Measurements from ENCODE around the gene MEF2A. TPM values are rescaled to one million over a fixed set of nuclear protein-coding genes. Genes with fewer than 3 reads are reported as not detected.

The MEF2A gene
- total RNA-seq, 4 donors from 2014 or later, result 55.3 to 155 (median 105) TPM

DNA sequence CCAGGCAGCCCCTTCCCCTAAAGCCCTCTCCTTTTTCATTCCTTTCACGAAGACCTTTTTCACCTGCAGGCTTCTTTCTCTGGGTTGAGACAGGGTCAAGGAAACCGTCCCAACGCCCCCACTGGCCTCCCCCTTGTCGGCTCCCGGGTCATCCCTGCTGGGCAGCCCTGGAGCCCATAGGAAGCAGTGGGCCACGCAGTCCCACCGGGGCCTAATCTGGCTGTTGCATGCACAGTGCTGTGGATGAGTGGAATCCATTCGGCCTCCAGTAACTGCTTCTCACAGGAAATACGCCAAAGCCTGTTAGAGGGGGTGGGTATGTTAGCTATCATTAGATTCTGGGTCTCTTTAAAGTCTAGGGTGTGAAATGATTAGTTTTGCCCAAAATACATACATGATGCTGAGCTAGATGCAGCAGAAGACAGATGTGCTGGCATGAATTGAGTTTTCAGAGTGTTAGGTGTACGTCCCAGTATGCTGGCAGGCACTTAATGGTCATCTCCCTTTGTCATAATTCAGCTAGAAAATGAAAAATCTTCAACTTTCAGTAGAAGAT is 150.8 kb downstream of the MEF2A start:
- Histone ChIP-seq H3K27ac (no peak overlapping the region), H3K36me3 (peaks cover 4 to 18% of the 10 kb centered on the region in 2 donors), H3K4me3 (replicated peaks in 1 of 3) (no peak overlapping the region), H3K27me3 (no peaks in the 10 kb centered on the region), H3K4me1 (peaks cover 0 to 12% of the 10 kb centered on the region in 2 donors), H3K9me3 (no peaks in the 10 kb centered on the region)
- intact Hi-C loops (cut with DNase I), result no loop called here
- no peak for DNase-seq
- 70 to 84% methylated on average over 10 of the region's 10 CpGs for WGBS, 2 donors
- TF ChIP-seq, protein P1, sequence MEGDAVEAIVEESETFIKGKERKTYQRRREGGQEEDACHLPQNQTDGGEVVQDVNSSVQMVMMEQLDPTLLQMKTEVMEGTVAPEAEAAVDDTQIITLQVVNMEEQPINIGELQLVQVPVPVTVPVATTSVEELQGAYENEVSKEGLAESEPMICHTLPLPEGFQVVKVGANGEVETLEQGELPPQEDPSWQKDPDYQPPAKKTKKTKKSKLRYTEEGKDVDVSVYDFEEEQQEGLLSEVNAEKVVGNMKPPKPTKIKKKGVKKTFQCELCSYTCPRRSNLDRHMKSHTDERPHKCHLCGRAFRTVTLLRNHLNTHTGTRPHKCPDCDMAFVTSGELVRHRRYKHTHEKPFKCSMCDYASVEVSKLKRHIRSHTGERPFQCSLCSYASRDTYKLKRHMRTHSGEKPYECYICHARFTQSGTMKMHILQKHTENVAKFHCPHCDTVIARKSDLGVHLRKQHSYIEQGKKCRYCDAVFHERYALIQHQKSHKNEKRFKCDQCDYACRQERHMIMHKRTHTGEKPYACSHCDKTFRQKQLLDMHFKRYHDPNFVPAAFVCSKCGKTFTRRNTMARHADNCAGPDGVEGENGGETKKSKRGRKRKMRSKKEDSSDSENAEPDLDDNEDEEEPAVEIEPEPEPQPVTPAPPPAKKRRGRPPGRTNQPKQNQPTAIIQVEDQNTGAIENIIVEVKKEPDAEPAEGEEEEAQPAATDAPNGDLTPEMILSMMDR (IDR thresholded peaks at IDR 0.05), result no peak

DNA sequence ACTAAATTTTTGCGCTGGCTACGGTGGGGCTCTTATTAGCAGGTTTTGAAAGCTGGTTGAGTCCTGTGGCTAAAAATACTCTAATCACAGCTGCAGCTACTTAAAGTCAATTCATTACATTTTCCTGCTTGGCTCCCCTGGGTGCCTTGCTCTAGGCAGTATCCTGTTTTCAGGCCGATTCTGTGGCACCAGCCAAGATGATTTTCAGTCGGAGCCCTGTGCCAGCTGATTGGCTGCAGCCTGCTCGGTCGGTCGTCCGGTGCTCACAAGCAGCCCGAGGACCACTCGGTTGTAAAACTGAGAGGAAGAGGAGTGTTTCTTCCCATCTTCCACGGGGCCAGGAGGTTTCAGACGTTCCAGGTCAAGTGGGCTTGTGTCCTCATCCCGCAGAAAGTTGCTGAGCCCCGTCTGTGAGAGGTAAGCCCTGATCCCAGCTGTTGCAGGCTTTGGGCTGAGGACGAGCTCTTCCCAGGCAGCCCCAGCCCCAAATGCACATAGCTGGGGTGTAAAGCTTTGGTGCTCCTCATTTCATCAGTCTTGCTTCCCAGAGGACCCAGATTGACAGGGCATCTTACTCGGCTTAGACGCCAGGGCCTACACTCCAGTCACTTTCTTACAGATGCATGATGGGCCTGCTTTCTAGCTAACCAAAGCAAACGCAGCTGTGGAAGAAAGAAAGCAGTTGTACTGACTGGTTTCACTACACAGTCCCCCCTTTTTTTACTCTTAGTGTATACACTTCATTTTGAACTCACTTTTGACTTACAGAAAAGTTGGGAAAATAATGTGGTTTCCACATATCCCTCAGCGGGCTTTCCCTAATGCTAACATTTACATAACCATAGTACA is 151.6 kb downstream of the MEF2A start:
- Histone ChIP-seq H3K9me3 (no peaks in the 10 kb centered on the region), H3K27me3 (no peaks in the 10 kb centered on the region), H3K4me1 (peaks cover 0 to 15% of the 10 kb centered on the region in 2 donors), H3K27ac (no peak overlapping the region), H3K4me3 (replicated peaks in 1 of 3) (no peak overlapping the region), H3K36me3 (peaks cover 4 to 12% of the 10 kb centered on the region in 2 donors)
- 53 to 60% methylated on average over 15 to 18 of the region's 19 CpGs for WGBS, 2 donors
- intact Hi-C loops (cut with DNase I), result no loop called here
- TF ChIP-seq, protein P1 (IDR thresholded peaks at IDR 0.05), result no peak
- TF ChIP-seq POLR2A (IDR thresholded peaks at IDR 0.05), result no peak
- no peak for DNase-seq

DNA sequence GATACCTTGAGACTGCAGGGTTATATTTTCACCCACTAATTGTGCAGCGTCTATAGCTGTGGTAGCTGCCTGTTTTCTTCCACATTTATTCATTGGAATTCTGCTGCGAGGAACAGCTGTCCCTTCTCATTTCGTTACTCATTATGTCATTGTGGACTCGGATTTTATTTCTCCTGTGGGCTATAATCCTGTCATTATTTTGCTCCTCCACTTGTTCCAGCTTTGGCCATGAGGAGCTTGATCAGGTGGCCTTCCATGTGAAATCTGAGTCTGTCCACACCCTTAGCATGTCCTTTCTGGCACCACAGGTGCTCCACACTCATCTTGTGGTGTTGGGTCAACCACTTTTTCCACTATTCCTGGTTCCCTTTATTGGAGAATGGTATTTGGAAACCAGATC is 152.6 kb downstream of the MEF2A start:
- no peak overlapping the region for H3K27ac ChIP-seq
- intact Hi-C loops (cut with DNase I), result no loop called here

DNA sequence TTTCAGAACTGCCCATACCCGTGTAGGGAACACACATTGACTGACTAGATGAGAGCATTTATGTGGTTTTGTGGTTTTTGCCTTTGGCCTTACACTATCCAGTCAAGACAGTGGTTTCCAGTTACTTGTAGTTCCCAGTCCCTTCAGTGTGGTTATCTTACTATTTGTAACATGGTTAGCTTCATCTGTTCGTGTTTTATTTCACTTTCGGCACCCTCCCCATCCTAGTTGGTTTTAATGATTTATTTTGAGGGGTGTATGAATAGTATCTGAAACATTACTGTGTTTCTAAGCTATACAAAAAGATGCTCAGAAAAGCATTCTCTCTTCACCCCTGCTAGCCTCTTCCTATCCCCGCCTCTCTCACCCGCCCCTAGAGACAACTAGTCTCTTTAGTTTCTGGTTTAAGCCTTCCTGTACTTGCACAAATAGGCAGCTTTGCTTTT is 153.3 kb downstream of the MEF2A start:
- WGBS, 2 donors, result 84 to 86% methylated on average over 5 of the region's 5 CpGs
- no peak overlapping the region for H3K4me3 ChIP-seq (replicated peaks in 1 of 3)
- no peak for TF ChIP-seq POLR2A (IDR thresholded peaks at IDR 0.05)
- TF ChIP-seq, protein P1 (IDR thresholded peaks at IDR 0.05), result no peak
- H3K27ac ChIP-seq, result no peak overlapping the region
- no peaks in the 10 kb centered on the region for H3K9me3 ChIP-seq
- no peak for DNase-seq
- H3K27me3 ChIP-seq, result no peaks in the 10 kb centered on the region
- H3K36me3 ChIP-seq, result peaks cover 4% of the 10 kb centered on the region in 2 donors
- H3K4me1 ChIP-seq, result peaks cover 0 to 15% of the 10 kb centered on the region in 2 donors
- intact Hi-C loops (cut with DNase I), result no loop called here

More for the DNA sequence above, 152.6 kb downstream of the MEF2A start:
- WGBS, 2 donors, result 90 to 93% methylated on average over 4 of the region's 4 CpGs
- TF ChIP-seq POLR2A (IDR thresholded peaks at IDR 0.05), result no peak
- TF ChIP-seq, protein P1 (IDR thresholded peaks at IDR 0.05), result no peak
- H3K9me3 ChIP-seq, result no peaks in the 10 kb centered on the region
- DNase-seq, result no peak
- H3K36me3 ChIP-seq, result peaks cover 4% of the 10 kb centered on the region in 2 donors
- peaks cover 0 to 15% of the 10 kb centered on the region in 2 donors for H3K4me1 ChIP-seq
- H3K27me3 ChIP-seq, result no peaks in the 10 kb centered on the region
- no peak overlapping the region for H3K4me3 ChIP-seq (replicated peaks in 1 of 3)

DNA sequence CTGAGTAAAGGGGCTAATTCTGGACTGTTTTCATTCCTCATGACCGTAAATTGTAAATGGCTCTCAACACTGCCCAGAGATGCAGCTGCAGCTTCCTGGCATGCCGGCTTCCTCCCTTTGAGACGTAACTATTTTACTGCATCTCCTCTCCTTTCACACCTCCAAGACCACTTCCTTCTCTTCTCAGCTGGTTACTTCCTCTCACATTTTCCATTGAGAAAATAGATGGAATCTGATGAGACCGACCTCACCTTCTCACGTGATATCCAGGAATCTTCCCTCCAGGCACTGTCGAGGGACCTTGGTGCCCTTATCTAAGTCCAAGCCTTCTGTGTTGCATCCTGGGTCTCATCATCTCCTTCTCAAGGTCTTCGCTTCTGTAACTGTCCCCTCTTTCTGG is 154.7 kb downstream of the MEF2A start:
- no peak overlapping the region for H3K4me3 ChIP-seq (replicated peaks in 1 of 3)
- 79 to 80% methylated on average over 7 of the region's 7 CpGs for WGBS, 2 donors
- H3K27me3 ChIP-seq, result no peaks in the 10 kb centered on the region
- intact Hi-C loops (cut with DNase I), result no loop called here
- H3K4me1 ChIP-seq, result peaks cover 0 to 15% of the 10 kb centered on the region in 2 donors
- H3K27ac ChIP-seq, result no peak overlapping the region
- no peaks in the 10 kb centered on the region for H3K9me3 ChIP-seq
- TF ChIP-seq POLR2A (IDR thresholded peaks at IDR 0.05), result no peak
- TF ChIP-seq, protein P1 (IDR thresholded peaks at IDR 0.05), result no peak
- H3K36me3 ChIP-seq, result peaks cover 1 to 3% of the 10 kb centered on the region in 2 donors
- no peak for DNase-seq

Data from thyroid gland (tissue), 4 donors.